HepG2 (cell line): Measurements from ENCODE around the gene NFE2L2. TPM values are rescaled to one million over a fixed set of nuclear protein-coding genes. Genes with fewer than 3 reads are reported as not detected.

Experiments
- ATF7-NPFF ChIP-seq: sonication (generic); formaldehyde crosslinking; IDR thresholded peaks from 2 replicates; pipeline ENCODE4 v1.8.1; 2023; ENCODE audit warnings: mild to moderate bottlenecking, low read depth, missing genetic modification reagents, moderate library complexity
- KLF11 ChIP-seq: IDR thresholded peaks from 2 replicates; pipeline ENCODE4 v1.6.1; 2016; ENCODE audit warnings: missing compliant biosample characterization
- MAZ ChIP-seq, 2 experiments: sonication (generic) in 1 of 2; formaldehyde crosslinking in 1 of 2; IDR thresholded peaks; 2 replicates each; pipeline versions ENCODE4 v1.5.0 to v1.6.1; 2012 to 2020; ENCODE audit warnings: low read depth in 2 of 2, mild to moderate bottlenecking in 2 of 2, borderline replicate concordance in 1 of 2, improper control_type of control experiment in 1 of 2, low read length in 1 of 2, missing genetic modification reagents in 1 of 2, moderate library complexity in 1 of 2
- MYC ChIP-seq: sonication (generic); formaldehyde crosslinking; IDR thresholded peaks from 2 replicates; pipeline ENCODE4 v1.9.0; 2021; ENCODE audit warnings: missing genetic modification reagents, borderline replicate concordance
- RARG ChIP-seq: sonication (generic); formaldehyde crosslinking; IDR thresholded peaks from 2 replicates; pipeline ENCODE4 v1.4.0; 2020; ENCODE audit warnings: low read depth, mild to moderate bottlenecking, missing genetic modification reagents
- RFXAP ChIP-seq: sonication (generic); formaldehyde crosslinking; IDR thresholded peaks from 2 replicates; pipeline ENCODE4 v1.4.0; 2020; ENCODE audit warnings: missing genetic modification reagents, borderline replicate concordance
- RNF2 ChIP-seq: fragments of 450-650 bp; conservative IDR thresholded peaks from 2 replicates; pipeline ENCODE4 v1.6.1; 2016; ENCODE audit warnings: low read depth
- SAFB2 ChIP-seq: sonication (generic); formaldehyde crosslinking; IDR thresholded peaks from 2 replicates; pipeline ENCODE4 v1.5.1; 2020; ENCODE audit warnings: missing genetic modification reagents, low read depth, mild to moderate bottlenecking, borderline replicate concordance
- SP1 ChIP-seq, 2 experiments: fragments of 450-650 bp in 1 of 2; sonication (generic) in 1 of 2; formaldehyde crosslinking in 1 of 2; IDR thresholded peaks; 2 replicates each; pipeline versions ENCODE4 v1.4.0 to v1.6.1; 2016 to 2020; ENCODE audit warnings: missing genetic modification reagents in 1 of 2
- ZC3H4 ChIP-seq: sonication (generic); formaldehyde crosslinking; IDR thresholded peaks from 2 replicates; pipeline ENCODE4 v1.4.0; 2020; ENCODE audit warnings: missing genetic modification reagents, borderline replicate concordance
- ZIK1 ChIP-seq: sonication (generic); formaldehyde crosslinking; IDR thresholded peaks from 2 replicates; pipeline ENCODE4 v1.5.0; 2020; ENCODE audit warnings: mild to moderate bottlenecking, low read depth, missing genetic modification reagents, borderline replicate concordance
- ZNF724P ChIP-seq: sonication (generic); formaldehyde crosslinking; IDR thresholded peaks from 2 replicates; pipeline ENCODE4 v1.8.0; 2022; ENCODE audit warnings: missing genetic modification reagents, borderline replicate concordance
- ZNF773 ChIP-seq: sonication (generic); formaldehyde crosslinking; IDR thresholded peaks from 2 replicates; pipeline ENCODE4 v1.4.0; 2020; ENCODE audit warnings: missing genetic modification reagents, borderline replicate concordance
- ZNF780A ChIP-seq: sonication (generic); formaldehyde crosslinking; IDR thresholded peaks from 2 replicates; pipeline ENCODE4 v1.8.0; 2022; ENCODE audit warnings: mild to moderate bottlenecking, missing genetic modification reagents, moderate library complexity
- ZNF879 ChIP-seq: sonication (generic); formaldehyde crosslinking; IDR thresholded peaks from 2 replicates; pipeline ENCODE4 v1.8.1; 2023; ENCODE audit warnings: missing genetic modification reagents
- polyA plus RNA-seq, 8 experiments: library from polyadenylated mRNA; depleted of rRNA in 3 of 8; stranded (reverse) in 7 of 8; unstranded in 1 of 8; fragments of >200 nt; fragmentation: Illumina TruSeq in 4 of 8; extraction: Trizol in 4 of 8; gene quantifications; 2 replicates each; pipeline versions ENCODE4 v1.2.1 to v1.2.3, GENCODE V29; 2011 to 2016; ENCODE audit warnings: low read depth in 4 of 8, missing spikeins in 1 of 8, mixed read lengths in 1 of 8; ENCODE audit not compliant: insufficient read depth in 1 of 8
- total RNA-seq, 5 experiments: library from RNA; depleted of rRNA; stranded (reverse); fragments of >200 nt; fragmentation: Illumina TruSeq; extraction: Trizol; gene quantifications; 2 replicates each; pipeline ENCODE4 v1.2.3, GENCODE V29; 2016; ENCODE audit warnings: low read depth in 1 of 5
- TF ChIP-seq, protein P1 (sequence below): sonication (generic); formaldehyde crosslinking; IDR thresholded peaks from 2 replicates; pipeline ENCODE4 v1.4.0; 2020; ENCODE audit warnings: missing genetic modification reagents
- TF ChIP-seq, protein P2 (sequence below): IDR thresholded peaks from 2 replicates; pipeline ENCODE4 v1.6.1; 2016; ENCODE audit warnings: missing biosample characterization, missing genetic modification reagents, low read depth
- TF ChIP-seq, protein P3 (sequence below): sonication (generic); formaldehyde crosslinking; IDR thresholded peaks from 2 replicates; pipeline ENCODE4 v1.5.1; 2020; ENCODE audit warnings: missing genetic modification reagents, mild to moderate bottlenecking, borderline replicate concordance
- TF ChIP-seq, protein P4 (sequence below): sonication (generic); formaldehyde crosslinking; IDR thresholded peaks from 2 replicates; pipeline ENCODE4 v1.4.0; 2020; ENCODE audit warnings: missing genetic modification reagents; ENCODE audit errors: not compliant biosample characterization
- TF ChIP-seq, protein P5 (sequence below): fragments of 450-650 bp; IDR thresholded peaks from 2 replicates; pipeline ENCODE4 v1.6.1; 2016

NFE2L2 gene
- total and polyA plus RNA-seq, 2 of the 13 experiments (the other 11 are each of a cell fraction or from before 2014, with no cell fraction given): 84.6 to 215 TPM

DNA sequence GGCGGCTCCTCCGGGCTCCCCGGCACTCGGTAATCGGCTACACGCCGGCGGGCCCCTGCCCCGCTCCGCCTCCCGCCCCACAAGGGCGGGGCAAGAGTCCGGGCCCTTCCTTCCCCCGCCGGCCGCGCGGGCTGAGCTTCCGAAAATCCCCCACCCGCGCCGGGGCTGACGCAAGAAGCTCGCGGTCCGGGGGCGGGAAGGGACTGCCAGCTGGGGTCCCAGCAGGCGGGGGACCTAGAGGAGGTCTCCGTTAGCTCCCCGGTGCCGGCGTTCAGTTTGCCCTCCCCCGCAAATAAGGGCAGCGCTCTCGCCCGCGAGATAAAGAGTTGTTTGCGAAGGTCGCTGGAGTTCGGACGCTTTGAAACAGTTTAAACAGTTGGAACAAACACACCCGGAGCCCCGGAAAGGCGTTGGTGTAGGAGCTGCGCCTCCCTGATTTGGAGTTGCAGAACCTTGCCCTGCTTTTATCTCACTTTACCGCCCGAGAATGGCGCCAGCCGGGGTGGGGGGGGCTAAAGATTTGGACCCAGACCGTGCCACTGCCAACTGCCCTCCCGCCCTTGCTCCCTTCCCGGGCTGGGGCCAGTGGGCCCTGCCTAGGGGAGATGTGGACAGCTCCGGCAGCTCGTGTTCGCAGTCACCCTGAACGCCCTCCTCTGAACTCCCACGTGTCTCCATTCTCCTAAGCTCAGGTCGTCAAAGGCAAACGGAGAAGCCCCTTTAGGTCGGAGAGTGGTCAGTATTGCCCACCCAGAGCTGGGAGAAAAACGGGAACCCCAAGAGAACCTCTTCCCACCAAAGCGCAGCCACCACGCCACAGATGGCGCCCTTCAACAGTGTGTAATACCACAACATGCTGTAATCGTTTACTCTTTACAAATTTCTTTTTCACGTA lies at the start of gene NFE2L2 (continued):
- TF ChIP-seq ZNF724P (CRISPR knock-in tag) (no peak), MAZ (IDR thresholded peaks at IDR 0.05; ENCODE audit: borderline replicate concordance, low read depth, low read length) (peak; percentile 90), MAZ (CRISPR knock-in tag; IDR thresholded peaks at IDR 0.05; ENCODE audit: low read depth) (peak; percentile 98), ZNF773 (no peak), ZIK1 (CRISPR knock-in tag) (0 out of 2 replicates have a peak, but pooled peaks have one; percentile 62), ZNF780A (CRISPR knock-in tag) (peak; percentile 32), ZNF879 (CRISPR knock-in tag) (no peak), RFXAP (peak; percentile 74; the same call in 1 of the 2 replicates), SP1 (IDR thresholded peaks at IDR 0.05) (no peak), SP1 (CRISPR knock-in tag; IDR thresholded peaks at IDR 0.05) (peak; percentile 50; the same call in 1 of the 2 replicates), MYC (peak; percentile 86), RARG (0 out of 2 replicates have a peak, but pooled peaks have one; percentile 17), ZC3H4 (CRISPR knock-in tag) (peak; percentile 92), ATF7-NPFF (0 out of 2 replicates have a peak, but pooled peaks have one; percentile 21), SAFB2 (CRISPR knock-in tag) (no peak), KLF11 (CRISPR knock-in tag) (peak; percentile 23; the same call in 1 of the 2 replicates), RNF2 (no peak; the same call in 1 of the 2 replicates)
- TF ChIP-seq, protein P1, sequence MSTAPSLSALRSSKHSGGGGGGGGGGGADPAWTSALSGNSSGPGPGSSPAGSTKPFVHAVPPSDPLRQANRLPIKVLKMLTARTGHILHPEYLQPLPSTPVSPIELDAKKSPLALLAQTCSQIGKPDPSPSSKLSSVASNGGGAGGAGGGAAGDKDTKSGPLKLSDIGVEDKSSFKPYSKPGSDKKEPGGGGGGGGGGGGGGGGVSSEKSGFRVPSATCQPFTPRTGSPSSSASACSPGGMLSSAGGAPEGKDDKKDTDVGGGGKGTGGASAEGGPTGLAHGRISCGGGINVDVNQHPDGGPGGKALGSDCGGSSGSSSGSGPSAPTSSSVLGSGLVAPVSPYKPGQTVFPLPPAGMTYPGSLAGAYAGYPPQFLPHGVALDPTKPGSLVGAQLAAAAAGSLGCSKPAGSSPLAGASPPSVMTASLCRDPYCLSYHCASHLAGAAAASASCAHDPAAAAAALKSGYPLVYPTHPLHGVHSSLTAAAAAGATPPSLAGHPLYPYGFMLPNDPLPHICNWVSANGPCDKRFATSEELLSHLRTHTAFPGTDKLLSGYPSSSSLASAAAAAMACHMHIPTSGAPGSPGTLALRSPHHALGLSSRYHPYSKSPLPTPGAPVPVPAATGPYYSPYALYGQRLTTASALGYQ (CRISPR knock-in tag): peak; percentile 98
- TF ChIP-seq, protein P2, sequence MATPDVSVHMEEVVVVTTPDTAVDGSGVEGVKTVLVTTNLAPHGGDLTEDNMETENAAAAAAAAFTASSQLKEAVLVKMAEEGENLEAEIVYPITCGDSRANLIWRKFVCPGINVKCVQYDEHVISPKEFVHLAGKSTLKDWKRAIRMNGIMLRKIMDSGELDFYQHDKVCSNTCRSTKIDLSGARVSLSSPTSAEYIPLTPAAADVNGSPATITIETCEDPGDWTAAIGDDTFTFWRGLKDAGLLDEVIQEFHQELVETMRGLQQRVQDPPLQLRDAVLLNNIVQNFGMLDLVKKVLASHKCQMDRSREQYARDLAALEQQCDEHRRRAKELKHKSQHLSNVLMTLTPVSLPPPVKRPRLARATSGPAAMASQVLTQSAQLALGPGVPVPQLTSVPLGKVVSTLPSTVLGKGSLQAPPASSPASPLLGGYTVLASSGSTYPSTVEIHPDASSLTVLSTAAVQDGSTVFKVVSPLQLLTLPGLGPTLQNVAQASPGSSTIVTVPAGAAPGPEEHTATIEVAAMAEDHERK (CRISPR knock-in tag): no peak
- TF ChIP-seq, protein P3, sequence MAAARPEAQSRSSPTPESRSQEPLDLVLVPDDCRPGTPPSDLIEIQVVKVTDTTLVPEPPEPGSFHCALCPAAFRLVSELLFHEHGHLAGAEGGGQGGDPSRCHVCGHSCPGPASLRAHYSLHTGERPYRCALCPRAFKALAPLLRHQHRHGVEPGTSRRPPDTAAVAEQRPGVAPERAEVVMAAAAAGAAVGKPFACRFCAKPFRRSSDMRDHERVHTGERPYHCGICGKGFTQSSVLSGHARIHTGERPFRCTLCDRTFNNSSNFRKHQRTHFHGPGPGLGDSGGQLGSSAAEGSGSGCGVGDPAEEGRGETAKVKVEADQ (CRISPR knock-in tag): peak; percentile 96; the same call in 1 of the 2 replicates
- TF ChIP-seq, protein P4, sequence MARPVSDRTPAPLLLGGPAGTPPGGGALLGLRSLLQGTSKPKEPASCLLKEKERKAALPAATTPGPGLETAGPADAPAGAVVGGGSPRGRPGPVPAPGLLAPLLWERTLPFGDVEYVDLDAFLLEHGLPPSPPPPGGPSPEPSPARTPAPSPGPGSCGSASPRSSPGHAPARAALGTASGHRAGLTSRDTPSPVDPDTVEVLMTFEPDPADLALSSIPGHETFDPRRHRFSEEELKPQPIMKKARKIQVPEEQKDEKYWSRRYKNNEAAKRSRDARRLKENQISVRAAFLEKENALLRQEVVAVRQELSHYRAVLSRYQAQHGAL: no peak
- TF ChIP-seq, protein P5, sequence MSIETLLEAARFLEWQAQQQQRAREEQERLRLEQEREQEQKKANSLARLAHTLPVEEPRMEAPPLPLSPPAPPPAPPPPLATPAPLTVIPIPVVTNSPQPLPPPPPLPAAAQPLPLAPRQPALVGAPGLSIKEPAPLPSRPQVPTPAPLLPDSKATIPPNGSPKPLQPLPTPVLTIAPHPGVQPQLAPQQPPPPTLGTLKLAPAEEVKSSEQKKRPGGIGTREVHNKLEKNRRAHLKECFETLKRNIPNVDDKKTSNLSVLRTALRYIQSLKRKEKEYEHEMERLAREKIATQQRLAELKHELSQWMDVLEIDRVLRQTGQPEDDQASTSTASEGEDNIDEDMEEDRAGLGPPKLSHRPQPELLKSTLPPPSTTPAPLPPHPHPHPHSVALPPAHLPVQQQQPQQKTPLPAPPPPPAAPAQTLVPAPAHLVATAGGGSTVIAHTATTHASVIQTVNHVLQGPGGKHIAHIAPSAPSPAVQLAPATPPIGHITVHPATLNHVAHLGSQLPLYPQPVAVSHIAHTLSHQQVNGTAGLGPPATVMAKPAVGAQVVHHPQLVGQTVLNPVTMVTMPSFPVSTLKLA: peak; percentile 75
